ENCODE data around the gene SMARCAL1.

DNA sequence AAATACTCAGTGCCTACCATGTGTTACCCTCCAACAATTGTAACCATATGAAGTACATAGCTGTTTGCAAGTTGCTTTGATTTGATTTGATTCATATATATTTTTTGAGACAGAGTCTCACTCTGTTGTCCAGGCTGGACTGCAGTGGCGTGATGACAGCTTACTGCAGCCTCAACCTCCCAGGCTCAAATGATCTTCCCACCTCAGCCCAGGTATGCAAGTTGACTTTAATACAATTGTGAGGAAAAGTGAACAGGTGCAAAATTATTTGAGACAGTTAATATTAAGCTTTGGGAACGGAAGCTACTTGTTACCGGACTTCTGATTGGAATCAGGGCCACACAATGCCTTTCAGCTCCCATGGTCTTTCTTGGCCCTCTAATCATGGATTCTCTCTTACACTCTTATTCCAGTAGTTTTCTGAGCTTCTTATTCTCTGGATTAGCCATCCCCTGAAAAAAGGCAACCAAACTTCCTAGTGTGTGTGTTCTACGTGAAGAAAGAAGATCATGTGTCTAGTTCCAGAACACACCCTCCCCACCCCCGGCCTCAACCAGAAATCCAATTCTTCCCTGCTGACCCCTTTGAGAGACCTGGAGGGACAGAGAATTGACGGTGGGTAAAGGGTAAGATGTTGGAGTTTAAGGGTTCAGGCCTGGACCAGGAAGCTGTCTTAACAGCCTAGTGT is 85.2 kb downstream of the SMARCAL1 start:
- TF ChIP-seq, protein P1, sequence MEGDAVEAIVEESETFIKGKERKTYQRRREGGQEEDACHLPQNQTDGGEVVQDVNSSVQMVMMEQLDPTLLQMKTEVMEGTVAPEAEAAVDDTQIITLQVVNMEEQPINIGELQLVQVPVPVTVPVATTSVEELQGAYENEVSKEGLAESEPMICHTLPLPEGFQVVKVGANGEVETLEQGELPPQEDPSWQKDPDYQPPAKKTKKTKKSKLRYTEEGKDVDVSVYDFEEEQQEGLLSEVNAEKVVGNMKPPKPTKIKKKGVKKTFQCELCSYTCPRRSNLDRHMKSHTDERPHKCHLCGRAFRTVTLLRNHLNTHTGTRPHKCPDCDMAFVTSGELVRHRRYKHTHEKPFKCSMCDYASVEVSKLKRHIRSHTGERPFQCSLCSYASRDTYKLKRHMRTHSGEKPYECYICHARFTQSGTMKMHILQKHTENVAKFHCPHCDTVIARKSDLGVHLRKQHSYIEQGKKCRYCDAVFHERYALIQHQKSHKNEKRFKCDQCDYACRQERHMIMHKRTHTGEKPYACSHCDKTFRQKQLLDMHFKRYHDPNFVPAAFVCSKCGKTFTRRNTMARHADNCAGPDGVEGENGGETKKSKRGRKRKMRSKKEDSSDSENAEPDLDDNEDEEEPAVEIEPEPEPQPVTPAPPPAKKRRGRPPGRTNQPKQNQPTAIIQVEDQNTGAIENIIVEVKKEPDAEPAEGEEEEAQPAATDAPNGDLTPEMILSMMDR (IDR thresholded peaks at IDR 0.05) = no peak
- no peak for TF ChIP-seq EZH2 (IDR thresholded peaks at IDR 0.05; ENCODE audit: borderline replicate concordance, insufficient read depth, low read depth, low read length, poor library complexity, severe bottlenecking)

Data from B cell (primary cell).